A549 (cell line): Measurements from ENCODE around the gene CUL9. TPM values are rescaled to one million over a fixed set of nuclear protein-coding genes. Genes with fewer than 3 reads are reported as not detected.

Source experiments
- ATAC-seq, 2 experiments: fragments of 200-7000 bp in 1 of 2; fragments of >200 bp in 1 of 2; cut with Nextera tagmentation in 1 of 2; cut with Tn5 transposase in 1 of 2; 3 replicates each; pipeline versions ENCODE4 v1.8.0 to v1.9.1; 2018 to 2020; ENCODE audit warnings: mild to moderate bottlenecking in 1 of 2, moderate library complexity in 1 of 2
- CTCF ChIA-PET: fragments of 300-600 bp; sonication (Branson Sonifier 250); formaldehyde crosslinking; extraction: SDS; loops from one replicate; lab custom pipeline; 2021; ENCODE audit warnings: antibody characterized with exemption, inconsistent platforms; lab: Yijun Ruan, JAX
- POLR2A ChIA-PET: fragments of 350-600 bp; formaldehyde crosslinking; extraction: SDS; loops from one replicate; lab custom pipeline; 2021; ENCODE audit warnings: antibody characterized with exemption, inconsistent platforms; lab: Yijun Ruan, JAX
- DNase-seq, 2 experiments: peaks; one replicate each; pipeline versions ENCODE4 v3.0.0 to v3.0.0-alpha.2; 2011 to 2016; ENCODE audit warnings: low read depth in 1 of 2, low spot score in 1 of 2
- FAIRE-seq: peaks from 2 replicates; lab custom pipeline; 2011; peaks lifted over from hg19 to GRCh38; lab: Jason Lieb, UNC
- H3K27ac ChIP-seq, 2 experiments: fragments of >200 bp; sonication (Bioruptor Twin); formaldehyde crosslinking; 3 replicates each; pipeline ENCODE4 v1.5.1; 2016 to 2017
- H3K4me1 ChIP-seq: fragments of >200 bp; sonication (Bioruptor Twin); formaldehyde crosslinking; 3 replicates; pipeline ENCODE4 v1.6.1; 2016
- H3K4me2 ChIP-seq: fragments of >200 bp; sonication (Bioruptor Twin); formaldehyde crosslinking; 3 replicates; pipeline ENCODE4 v1.6.1; 2016
- H3K4me3 ChIP-seq: fragments of >200 bp; sonication (Bioruptor Twin); formaldehyde crosslinking; 3 replicates; pipeline ENCODE4 v1.5.1; 2016
- H3K9me3 ChIP-seq: fragments of >200 bp; sonication (Bioruptor Twin); formaldehyde crosslinking; 3 replicates; pipeline ENCODE4 v1.6.1; 2016
- ATOH8 ChIP-seq: fragments of 250-450 bp; sonication (Bioruptor Pico); IDR thresholded peaks from 2 replicates; pipeline ENCODE4 v1.5.0; 2020; ENCODE audit warnings: low read depth, mild to moderate bottlenecking, moderate library complexity
- BHLHE40 ChIP-seq: IDR thresholded peaks from 2 replicates; pipeline ENCODE4 v1.6.1; 2012; ENCODE audit warnings: low read depth, low read length, inconsistent platforms
- CBX2 ChIP-seq: fragments of 200-600 bp; sonication (generic); IDR thresholded peaks from 2 replicates; pipeline ENCODE4 v1.6.1; 2016; ENCODE audit warnings: low read depth, mild to moderate bottlenecking, borderline replicate concordance
- CBX8 ChIP-seq: fragments of 200-600 bp; sonication (generic); IDR thresholded peaks from 2 replicates; pipeline ENCODE4 v1.6.1; 2016
- CHD4 ChIP-seq: fragments of 200-600 bp; sonication (generic); IDR thresholded peaks from 2 replicates; pipeline ENCODE4 v1.6.1; 2016; ENCODE audit warnings: antibody characterized with exemption, mild to moderate bottlenecking, borderline replicate concordance
- EHMT2 ChIP-seq: fragments of 200-600 bp; sonication (generic); IDR thresholded peaks from 2 replicates; pipeline ENCODE4 v1.6.1; 2016; ENCODE audit warnings: antibody characterized with exemption, low read depth, mild to moderate bottlenecking, moderate library complexity
- ELK1 ChIP-seq: fragments of 150-350 bp; IDR thresholded peaks from 2 replicates; pipeline ENCODE4 v1.6.1; 2014; ENCODE audit warnings: low read depth, mild to moderate bottlenecking, low read length
- FOSB ChIP-seq: fragments of 250-450 bp; sonication (Bioruptor Pico); IDR thresholded peaks from 2 replicates; pipeline ENCODE4 v1.5.0; 2020; ENCODE audit warnings: mild to moderate bottlenecking, moderate library complexity
- FOSL2 ChIP-seq, 2 experiments: fragments of 450-650 bp in 1 of 2; fragments of >200 bp in 1 of 2; sonication (Bioruptor Twin) in 1 of 2; formaldehyde crosslinking; IDR thresholded peaks; 2 replicates each; pipeline versions ENCODE4 v1.5.0 to v1.6.1; 2016 to 2020; ENCODE audit warnings: mild to moderate bottlenecking in 1 of 2, moderate library complexity in 1 of 2
- FOXS1 ChIP-seq: fragments of 250-450 bp; sonication (Bioruptor Pico); IDR thresholded peaks from 2 replicates; pipeline ENCODE4 v1.5.0; 2020; ENCODE audit warnings: mild to moderate bottlenecking, moderate library complexity
- GATA3 ChIP-seq: IDR thresholded peaks from 2 replicates; pipeline ENCODE4 v1.6.1; 2012; ENCODE audit warnings: borderline replicate concordance
- JUN ChIP-seq, 2 experiments: fragments of >200 bp; sonication (Bioruptor Twin); formaldehyde crosslinking; IDR thresholded peaks; 2 replicates in 1 of 2; 3 replicates in 1 of 2; pipeline ENCODE4 v1.6.1; 2016 to 2017
- KDM1A ChIP-seq: fragments of 200-600 bp; sonication (generic); IDR thresholded peaks from 2 replicates; pipeline ENCODE4 v1.6.1; 2016; ENCODE audit warnings: low read depth, mild to moderate bottlenecking
- MAFK ChIP-seq: fragments of 450-650 bp; IDR thresholded peaks from 2 replicates; pipeline ENCODE4 v1.6.1; 2014; ENCODE audit not compliant: partially characterized antibody
- MAX ChIP-seq: IDR thresholded peaks from 2 replicates; pipeline ENCODE4 v1.6.1; 2012
- MAZ ChIP-seq: fragments of 150-350 bp; IDR thresholded peaks from 2 replicates; pipeline ENCODE4 v1.6.1; 2014; ENCODE audit warnings: antibody characterized with exemption, low read depth, low read length, borderline replicate concordance
- PBX3 ChIP-seq: IDR thresholded peaks from 2 replicates; pipeline ENCODE4 v1.6.1; 2012
- RCOR1 ChIP-seq: fragments of 150-350 bp; IDR thresholded peaks from 2 replicates; pipeline ENCODE4 v1.6.1; 2014; ENCODE audit warnings: antibody characterized with exemption, low read length, low read depth
- REST ChIP-seq: fragments of 200-600 bp; sonication (generic); IDR thresholded peaks from 2 replicates; pipeline ENCODE4 v1.6.1; 2016; ENCODE audit warnings: antibody characterized with exemption, mild to moderate bottlenecking, moderate library complexity
- TFCP2L1 ChIP-seq: fragments of 250-450 bp; sonication (Bioruptor Pico); IDR thresholded peaks from 2 replicates; pipeline ENCODE4 v1.5.0; 2021; ENCODE audit warnings: mild to moderate bottlenecking
- USF2 ChIP-seq: fragments of 450-650 bp; IDR thresholded peaks from 2 replicates; pipeline ENCODE4 v1.6.1; 2014; ENCODE audit warnings: antibody characterized with exemption
- ZC3H11A ChIP-seq: fragments of 450-650 bp; IDR thresholded peaks from 2 replicates; pipeline ENCODE4 v1.6.1; 2014; ENCODE audit warnings: antibody characterized with exemption, mild to moderate bottlenecking
- ZFP36 ChIP-seq: fragments of 450-650 bp; IDR thresholded peaks from 2 replicates; pipeline ENCODE4 v1.6.1; 2014; ENCODE audit warnings: borderline replicate concordance; ENCODE audit not compliant: partially characterized antibody
- WGBS: methylation state at CpG from one replicate; pipeline ENCODE4 v1.1.6; 2017; ENCODE audit errors: missing lambda C conversion rate; 5-methylcytosine and 5-hydroxymethylcytosine counted together
- polyA plus RNA-seq, 4 experiments: library from polyadenylated mRNA; depleted of rRNA in 3 of 4; stranded (reverse); fragments of >200 nt; fragmentation: RNase III in 1 of 4; extraction: RNeasy Plus Mini Kit Qiagen cat#74134 plus additional on column Dnase treatment in 1 of 4; gene quantifications; 2 replicates in 3 of 4; 3 replicates in 1 of 4; pipeline ENCODE4 v1.2.3, GENCODE V29; 2011 to 2017

The CUL9 gene
- polyA plus RNA-seq, 2 of the 4 experiments (the other 2 are of a cell fraction): 11.3 to 12.5 TPM

- no peak overlapping the region for H3K27ac ChIP-seq
- no peak for ATAC-seq
- no peak overlapping the region for H3K4me3 ChIP-seq
- CTCF ChIA-PET: interaction anchor here (1.3 to 2.1 kb wide), 2 partner anchors 14 to 28 kb away, joined by 4 to 8 read pairs; partner anchors contain the start of gene DNPH1
- no peak for DNase-seq
- no peaks in the 10 kb centered on the region for H3K9me3 ChIP-seq
- POLR2A ChIA-PET: no interaction called here
- no peak overlapping the region for H3K4me2 ChIP-seq
- no peak for TF ChIP-seq JUN (IDR thresholded peaks at IDR 0.05)
- no peak for TF ChIP-seq FOSB
- no peak for TF ChIP-seq MAZ
- no peak for TF ChIP-seq MAFK
- no peak for TF ChIP-seq KDM1A
- TF ChIP-seq REST: no peak
- TF ChIP-seq RCOR1: no peak
- TF ChIP-seq TFCP2L1 (CRISPR knock-in tag): no peak
- TF ChIP-seq GATA3: no peak
- TF ChIP-seq MAX: no peak
- no peak for TF ChIP-seq FOXS1
- no peak for TF ChIP-seq ELK1
- no peak for TF ChIP-seq ZFP36
- TF ChIP-seq CBX2: no peak
- TF ChIP-seq FOSL2 (IDR thresholded peaks at IDR 0.05): no peak
- no peak for TF ChIP-seq FOSL2 (CRISPR knock-in tag; IDR thresholded peaks at IDR 0.05)
- TF ChIP-seq USF2: no peak
- no peak for TF ChIP-seq CHD4
- TF ChIP-seq ZC3H11A: no peak
- H3K4me1 ChIP-seq: no peaks in the 10 kb centered on the region
- no peak for FAIRE-seq
- WGBS: 98% methylated on average over 6 of the region's 6 CpGs
These were observed 18.5 kb downstream of the CUL9 start for GRCh38 chr6:43200541-43200940.

GRCh38 chr6:43202451-43202850 lies 20.5 kb downstream of the CUL9 start:
- FAIRE-seq (no peak), DNase-seq (no peak), ATAC-seq (no peak)
- POLR2A ChIA-PET: interaction anchor here (0.5 kb wide), 1 partner anchor 26 kb away, joined by 3 read pairs; no protein-coding TSS in a partner anchor
- 71% methylated on average over 5 of the region's 5 CpGs for WGBS
- CTCF ChIA-PET: interaction anchor here (0.8 to 2.1 kb wide), 2 partner anchors 26 to 27 kb away, joined by 3 to 8 read pairs; partner anchors contain the start of gene DNPH1
- no peak overlapping the region for H3K4me3 ChIP-seq
- TF ChIP-seq EHMT2: no peak
- TF ChIP-seq ATOH8 (CRISPR knock-in tag): no peak
- TF ChIP-seq USF2: no peak
- no peak for TF ChIP-seq BHLHE40
- TF ChIP-seq PBX3: no peak
- TF ChIP-seq TFCP2L1 (CRISPR knock-in tag): no peak
- no peak for TF ChIP-seq CBX8
- H3K27ac ChIP-seq: no peak overlapping the region
- H3K4me2 ChIP-seq: no peak overlapping the region
- peaks cover 4% of the 10 kb centered on the region; the same call in 2 of the 3 replicates for H3K4me1 ChIP-seq
- no peaks in the 10 kb centered on the region for H3K9me3 ChIP-seq
